ENCODE results near the gene PRDM16.
A peak's percentile ranks its signal among the peaks of the same experiment; 100 is the strongest.

The PRDM16 gene

DNA sequence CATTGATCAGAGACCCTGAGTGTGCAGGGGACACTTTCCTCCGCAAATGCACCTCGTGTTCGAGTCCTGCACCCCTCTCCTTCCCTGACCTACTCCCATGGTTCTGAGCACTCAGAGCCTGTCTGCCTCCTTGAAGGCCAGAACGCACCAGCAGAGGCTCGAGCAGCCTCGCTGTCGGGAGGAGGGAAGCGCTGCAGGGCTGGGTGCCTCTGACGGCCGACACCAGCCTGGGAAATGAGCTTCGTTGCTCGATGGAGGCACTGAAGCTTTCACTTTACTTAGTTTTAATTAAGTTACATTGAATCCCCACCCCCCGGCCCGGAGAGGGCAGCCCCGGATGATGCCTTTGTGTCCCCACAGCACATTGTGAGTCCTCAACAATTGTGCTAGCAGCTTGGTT is 229.2 kb downstream of the PRDM16 start:
- 90% methylated on average over 15 of the region's 15 CpGs for WGBS
- Histone ChIP-seq H3K27me3 (ENCODE audit: insufficient read depth, low read length) (no peaks in the 10 kb centered on the region), H3K36me3 (ENCODE audit: insufficient read depth, low read length) (no peaks in the 10 kb centered on the region)

GRCh38 chr1:3304246-3304645 is 235.2 kb downstream of the PRDM16 start:
- no peaks in the 10 kb centered on the region for H3K9me3 ChIP-seq (ENCODE audit: insufficient read depth, low read depth, low read length)
- H3K4me3 ChIP-seq (ENCODE audit: low read length): no peak overlapping the region
- H3K27me3 ChIP-seq (ENCODE audit: insufficient read depth, low read length): no peaks in the 10 kb centered on the region
- no peaks in the 10 kb centered on the region for H3K36me3 ChIP-seq (ENCODE audit: insufficient read depth, low read length)
- no peak overlapping the region for H3K9ac ChIP-seq (ENCODE audit: low read depth, low read length)
- no peak overlapping the region for H3K27ac ChIP-seq (ENCODE audit: low read depth, low read length)
- WGBS: 92% methylated on average over 11 of the region's 11 CpGs
- no peaks in the 10 kb centered on the region for H3K4me1 ChIP-seq (ENCODE audit: insufficient read depth, low read length)

More for the DNA sequence above, 229.2 kb downstream of the PRDM16 start:
- Histone ChIP-seq H3K27ac (ENCODE audit: low read depth, low read length) (no peak overlapping the region), H3K4me3 (ENCODE audit: low read length) (no peak overlapping the region), H3K9me3 (ENCODE audit: insufficient read depth, low read depth, low read length) (no peaks in the 10 kb centered on the region), H3K9ac (ENCODE audit: low read depth, low read length) (no peak overlapping the region), H3K4me1 (ENCODE audit: insufficient read depth, low read length) (no peaks in the 10 kb centered on the region)

- Histone ChIP-seq H3K36me3 (ENCODE audit: insufficient read depth, low read length) (no peaks in the 10 kb centered on the region), H3K4me3 (ENCODE audit: low read length) (no peak overlapping the region), H3K9ac (ENCODE audit: low read depth, low read length) (no peak overlapping the region), H3K27ac (ENCODE audit: low read depth, low read length) (no peak overlapping the region), H3K4me1 (ENCODE audit: insufficient read depth, low read length) (no peaks in the 10 kb centered on the region), H3K27me3 (ENCODE audit: insufficient read depth, low read length) (no peaks in the 10 kb centered on the region), H3K9me3 (ENCODE audit: insufficient read depth, low read depth, low read length) (no peaks in the 10 kb centered on the region)
- WGBS: 92% methylated on average over 11 of the region's 11 CpGs
Measured at GRCh38 chr1:3304692-3305091, 235.7 kb downstream of the PRDM16 start.

- no peaks in the 10 kb centered on the region for H3K36me3 ChIP-seq (ENCODE audit: insufficient read depth, low read length)
- WGBS: 95% methylated on average over 13 of the region's 13 CpGs
- H3K4me1 ChIP-seq (ENCODE audit: insufficient read depth, low read length): no peaks in the 10 kb centered on the region
- no peak overlapping the region for H3K9ac ChIP-seq (ENCODE audit: low read depth, low read length)
- H3K27me3 ChIP-seq (ENCODE audit: insufficient read depth, low read length): no peaks in the 10 kb centered on the region
- H3K27ac ChIP-seq (ENCODE audit: low read depth, low read length): no peak overlapping the region
- no peak overlapping the region for H3K4me3 ChIP-seq (ENCODE audit: low read length)
- no peaks in the 10 kb centered on the region for H3K9me3 ChIP-seq (ENCODE audit: insufficient read depth, low read depth, low read length)
Measured at GRCh38 chr1:3305156-3305555, 236.2 kb downstream of the PRDM16 start.

DNA sequence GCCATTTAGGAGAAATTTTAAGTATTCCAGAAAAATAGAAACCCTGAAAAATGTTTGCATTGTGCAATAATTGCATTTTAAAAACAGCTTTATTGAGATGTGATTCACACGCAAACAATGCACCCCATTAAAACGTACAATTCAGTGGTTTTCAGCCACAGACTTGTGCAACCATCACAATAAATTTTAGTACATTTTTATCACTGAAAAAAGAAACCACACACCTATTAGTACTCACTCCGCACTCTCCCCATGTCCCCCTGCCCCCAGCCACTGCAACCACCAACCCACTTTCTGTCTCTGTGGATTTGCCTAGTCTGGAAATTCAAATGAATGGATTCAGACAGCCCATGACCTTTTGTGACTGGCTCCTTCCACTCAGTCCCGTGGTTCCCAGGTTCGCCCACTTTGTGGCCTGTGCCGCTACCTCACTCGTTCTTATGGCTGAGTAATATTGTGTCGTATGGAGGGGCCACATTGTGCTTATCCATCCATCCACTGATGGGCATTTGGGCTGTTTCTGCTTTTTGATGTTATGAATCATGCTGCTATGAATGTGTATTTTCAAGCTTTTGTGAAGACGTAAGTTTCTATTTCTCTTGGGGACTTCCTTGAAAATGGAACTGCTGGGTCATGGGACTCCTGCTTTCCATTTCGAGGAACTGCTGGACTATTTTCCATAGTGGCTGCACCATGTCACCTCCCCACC is 237.7 kb downstream of the PRDM16 start:
- Histone ChIP-seq H3K9me3 (ENCODE audit: insufficient read depth, low read depth, low read length) (no peaks in the 10 kb centered on the region), H3K27ac (ENCODE audit: low read depth, low read length) (no peak overlapping the region), H3K9ac (ENCODE audit: low read depth, low read length) (no peak overlapping the region), H3K36me3 (ENCODE audit: insufficient read depth, low read length) (no peaks in the 10 kb centered on the region), H3K4me3 (ENCODE audit: low read length) (no peak overlapping the region), H3K27me3 (ENCODE audit: insufficient read depth, low read length) (no peaks in the 10 kb centered on the region), H3K4me1 (ENCODE audit: insufficient read depth, low read length) (no peaks in the 10 kb centered on the region)
- 74% methylated on average over 10 of the region's 10 CpGs for WGBS

DNA sequence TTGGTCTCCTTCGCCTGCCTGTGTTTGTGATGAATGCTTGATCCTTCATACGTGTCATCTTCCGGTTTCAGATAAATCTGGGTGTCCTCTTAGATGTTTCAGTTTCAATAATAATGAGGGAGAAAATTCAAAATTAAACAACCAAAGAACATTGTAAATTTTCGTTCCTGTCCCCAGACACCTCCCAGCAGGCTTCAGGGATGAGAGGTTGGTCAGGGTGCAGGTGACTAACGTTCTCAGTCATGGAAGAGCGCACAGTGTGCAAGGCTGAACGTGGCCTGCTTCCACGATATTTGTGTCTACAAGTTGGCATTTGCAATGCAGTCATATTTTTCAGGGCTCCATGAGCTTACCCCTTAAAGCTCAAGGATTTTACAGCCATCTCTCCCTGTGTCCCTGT is 238.4 kb downstream of the PRDM16 start:
- H3K27me3 ChIP-seq (ENCODE audit: insufficient read depth, low read length): peaks cover under 1% of the 10 kb centered on the region; the same call in 1 of the 2 replicates
- no peak overlapping the region for H3K27ac ChIP-seq (ENCODE audit: low read depth, low read length)
- no peaks in the 10 kb centered on the region for H3K9me3 ChIP-seq (ENCODE audit: insufficient read depth, low read depth, low read length)
- 84% methylated on average over 8 of the region's 8 CpGs for whole genome bisulfite sequencing
- H3K9ac ChIP-seq (ENCODE audit: low read depth, low read length): no peak overlapping the region
- no peaks in the 10 kb centered on the region for H3K4me1 ChIP-seq (ENCODE audit: insufficient read depth, low read length)
- no peak overlapping the region for H3K4me3 ChIP-seq (ENCODE audit: low read length)
- H3K36me3 ChIP-seq (ENCODE audit: insufficient read depth, low read length): no peaks in the 10 kb centered on the region

DNA sequence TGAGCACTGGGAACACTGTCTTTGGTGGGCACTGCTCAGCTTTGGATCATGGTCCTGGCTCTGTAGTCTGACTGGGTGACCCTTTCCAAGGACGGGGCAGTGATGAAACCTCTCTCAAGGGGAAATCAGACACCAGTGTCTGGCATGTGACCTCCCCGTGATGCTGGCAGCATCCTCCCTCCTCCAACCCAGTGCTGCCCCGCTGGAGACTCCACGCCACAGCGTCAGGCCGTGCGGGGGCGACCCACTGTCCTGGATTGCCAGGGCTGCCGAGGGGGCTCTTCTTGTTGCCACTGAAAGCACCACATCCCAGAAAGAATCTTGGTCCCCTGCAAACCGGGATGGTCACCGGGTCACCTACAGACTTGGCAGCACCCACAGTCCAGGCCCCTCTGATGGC is 239.1 kb downstream of the PRDM16 start:
- Histone ChIP-seq H3K36me3 (ENCODE audit: insufficient read depth, low read length) (no peaks in the 10 kb centered on the region), H3K27ac (ENCODE audit: low read depth, low read length) (no peak overlapping the region), H3K4me1 (ENCODE audit: insufficient read depth, low read length) (peaks cover 5% of the 10 kb centered on the region; the same call in 1 of the 2 replicates), H3K9ac (ENCODE audit: low read depth, low read length) (no peak overlapping the region), H3K4me3 (ENCODE audit: low read length) (no peak overlapping the region), H3K9me3 (ENCODE audit: insufficient read depth, low read depth, low read length) (no peaks in the 10 kb centered on the region), H3K27me3 (ENCODE audit: insufficient read depth, low read length) (peaks cover 8% of the 10 kb centered on the region)
- WGBS: 92% methylated on average over 11 of the region's 11 CpGs

GRCh38 chr1:3310718-3311400 is 241.9 kb downstream of the PRDM16 start:
- Histone ChIP-seq H3K9ac (ENCODE audit: low read depth, low read length) (no peak overlapping the region), H3K36me3 (ENCODE audit: insufficient read depth, low read length) (no peaks in the 10 kb centered on the region), H3K27ac (ENCODE audit: low read depth, low read length) (no peak overlapping the region), H3K4me1 (ENCODE audit: insufficient read depth, low read length) (peaks cover 30% of the 10 kb centered on the region), H3K4me3 (ENCODE audit: low read length) (no peak overlapping the region), H3K27me3 (ENCODE audit: insufficient read depth, low read length) (peaks cover 33% of the 10 kb centered on the region), H3K9me3 (ENCODE audit: insufficient read depth, low read depth, low read length) (no peaks in the 10 kb centered on the region)
- WGBS: 91% methylated on average over 25 of the region's 25 CpGs

GRCh38 chr1:3311711-3312110 is 242.7 kb downstream of the PRDM16 start:
- Histone ChIP-seq H3K4me1 (ENCODE audit: insufficient read depth, low read length) (peaks cover 35% of the 10 kb centered on the region), H3K36me3 (ENCODE audit: insufficient read depth, low read length) (no peaks in the 10 kb centered on the region), H3K9ac (ENCODE audit: low read depth, low read length) (no peak overlapping the region), H3K27me3 (ENCODE audit: insufficient read depth, low read length) (peaks cover 38% of the 10 kb centered on the region), H3K9me3 (ENCODE audit: insufficient read depth, low read depth, low read length) (no peaks in the 10 kb centered on the region), H3K27ac (ENCODE audit: low read depth, low read length) (no peak overlapping the region), H3K4me3 (ENCODE audit: low read length) (no peak overlapping the region)
- 96% methylated on average over 8 of the region's 8 CpGs for WGBS

DNA sequence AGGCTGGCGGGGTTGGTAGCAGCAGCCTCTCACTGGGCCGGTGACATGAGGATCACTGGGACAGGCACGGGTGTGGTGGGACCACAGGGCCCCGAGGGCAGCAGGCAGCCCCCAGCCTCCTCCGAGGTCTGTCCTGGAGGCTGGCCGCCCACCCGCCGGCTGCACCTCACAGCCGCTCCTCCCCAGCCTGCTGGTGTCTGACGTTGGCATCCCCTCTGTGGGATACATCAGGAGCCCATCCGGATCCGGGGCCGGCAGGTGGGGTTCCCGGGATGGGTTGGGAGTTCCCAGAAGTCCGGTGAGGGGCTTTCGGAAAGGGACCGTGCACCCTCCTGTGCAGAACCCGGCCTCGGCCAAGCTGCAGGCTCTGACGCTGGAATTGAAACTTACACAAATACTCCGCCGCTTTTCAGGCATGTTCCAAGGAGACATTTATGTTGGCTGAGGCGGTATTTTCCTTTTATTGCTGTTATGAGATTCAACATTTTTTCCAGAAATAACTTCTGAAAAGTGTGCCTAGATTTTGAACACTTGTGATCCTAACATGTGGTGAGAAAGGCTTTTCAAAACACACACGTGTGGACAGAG is 243.4 kb downstream of the PRDM16 start:
- Histone ChIP-seq H3K9ac (ENCODE audit: low read depth, low read length) (peak overlapping the region; percentile 50; the same call in 1 of the 2 replicates), H3K27me3 (ENCODE audit: insufficient read depth, low read length) (peaks cover 39% of the 10 kb centered on the region)

DNA sequence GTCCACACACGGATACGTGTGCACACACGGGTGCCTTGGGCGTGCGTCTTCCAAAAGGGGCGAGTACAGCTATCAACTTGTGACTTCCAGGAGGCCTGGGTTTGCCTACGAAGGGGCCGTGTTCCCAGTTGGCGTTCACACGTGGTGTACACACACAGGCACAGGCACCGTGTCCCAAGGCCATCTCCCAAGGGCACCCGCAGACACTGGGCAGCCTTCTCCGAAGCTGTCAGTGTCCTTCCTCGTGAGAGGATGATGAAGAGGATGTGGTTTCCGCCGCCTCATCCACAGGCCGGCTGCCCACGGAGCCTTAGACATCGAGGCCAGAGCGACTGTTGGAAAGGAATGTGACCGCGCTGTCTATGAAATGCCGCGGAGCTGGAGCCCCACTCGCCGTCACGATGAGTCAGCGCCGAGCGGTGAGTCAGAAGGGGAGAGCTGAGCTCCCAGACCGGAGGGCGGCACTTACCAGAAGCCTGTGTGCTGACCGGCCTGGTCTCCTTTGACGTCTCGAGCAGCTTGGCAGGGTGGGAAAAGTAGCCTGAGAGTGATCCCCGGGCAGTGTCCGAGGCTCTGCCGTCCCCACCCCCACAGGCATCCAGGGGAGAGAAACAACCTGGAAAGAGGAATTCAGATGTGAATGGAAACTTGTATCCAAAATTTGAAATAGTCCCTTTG is 244.0 kb downstream of the PRDM16 start:
- no peaks in the 10 kb centered on the region for H3K9me3 ChIP-seq (ENCODE audit: insufficient read depth, low read depth, low read length)
- H3K4me3 ChIP-seq (ENCODE audit: low read length): no peak overlapping the region
- H3K4me1 ChIP-seq (ENCODE audit: insufficient read depth, low read length): peaks cover 35% of the 10 kb centered on the region
- WGBS: 44% methylated on average over 38 of the region's 38 CpGs
- H3K27me3 ChIP-seq (ENCODE audit: insufficient read depth, low read length): peaks cover 39% of the 10 kb centered on the region
- peak overlapping the region; percentile 50; the same call in 1 of the 2 replicates for H3K9ac ChIP-seq (ENCODE audit: low read depth, low read length)
- H3K36me3 ChIP-seq (ENCODE audit: insufficient read depth, low read length): no peaks in the 10 kb centered on the region
- no peak overlapping the region for H3K27ac ChIP-seq (ENCODE audit: low read depth, low read length)

More for the DNA sequence above, 243.4 kb downstream of the PRDM16 start:
- no peak overlapping the region for H3K4me3 ChIP-seq (ENCODE audit: low read length)
- 90% methylated on average over 24 of the region's 24 CpGs for WGBS
- H3K36me3 ChIP-seq (ENCODE audit: insufficient read depth, low read length): no peaks in the 10 kb centered on the region
- no peaks in the 10 kb centered on the region for H3K9me3 ChIP-seq (ENCODE audit: insufficient read depth, low read depth, low read length)
- H3K4me1 ChIP-seq (ENCODE audit: insufficient read depth, low read length): peaks cover 35% of the 10 kb centered on the region
- H3K27ac ChIP-seq (ENCODE audit: low read depth, low read length): no peak overlapping the region

All from HUES64 (cell line).